ENCODE results near the gene AMFR. TPM values are rescaled to one million over a fixed set of nuclear protein-coding genes. Genes with fewer than 3 reads are reported as not detected.

The AMFR gene
- total and polyA plus RNA-seq, 5 experiments from 2014 or later: 24.2 to 83.0 (median 38.4) TPM

- Mint-ChIP-seq H3K27me3 (no peaks in the 10 kb centered on the region), H3K4me3 (peak overlapping the region in 9 of 10 donors; percentile 3 to 98 (median 61)), H3K4me1 (peaks cover 30 to 50% (median 46%) of the 10 kb centered on the region in 4 donors), H3K36me3 (no peaks in the 10 kb centered on the region), H3K27ac (peak overlapping the region in 7 of 10 donors; percentile 1 to 87 (median 36)), H3K9me3 (no peaks in the 10 kb centered on the region)
- ATAC-seq: no peak
- POLR2A ChIA-PET: no interaction called here
- no peak for DNase-seq
These were observed 2.4 kb downstream of the AMFR start for GRCh38 chr16:56422896-56423441.

- H3K27me3 Mint-ChIP-seq: no peaks in the 10 kb centered on the region
- POLR2A ChIA-PET: no interaction called here
- H3K4me1 Mint-ChIP-seq: peaks cover 30 to 57% (median 49%) of the 10 kb centered on the region in 4 donors
These were observed 3.2 kb downstream of the AMFR start for GRCh38 chr16:56421976-56422669.

GRCh38 chr16:56421313-56421712 is 4.0 kb downstream of the AMFR start:
- Mint-ChIP-seq H3K4me3 (peak overlapping the region in 1 of 10 donors; percentile 66), H3K27me3 (no peaks in the 10 kb centered on the region), H3K9me3 (no peaks in the 10 kb centered on the region), H3K36me3 (no peaks in the 10 kb centered on the region), H3K4me1 (peaks cover 30 to 60% (median 49%) of the 10 kb centered on the region in 4 donors), H3K27ac (peak overlapping the region in 3 of 10 donors; percentile 64 to 87 (median 73))
- ATAC-seq: no peak
- POLR2A ChIA-PET: no interaction called here
- DNase-seq: no peak

More at GRCh38 chr16:56421976-56422669, 3.2 kb downstream of the AMFR start:
- Mint-ChIP-seq H3K36me3 (no peaks in the 10 kb centered on the region), H3K9me3 (no peaks in the 10 kb centered on the region), H3K27ac (peak overlapping the region in 6 of 10 donors; percentile 20 to 87 (median 53)), H3K4me3 (peak overlapping the region in 6 of 10 donors; percentile 25 to 63 (median 42))
- ATAC-seq: no peak
- no peak for DNase-seq

DNA sequence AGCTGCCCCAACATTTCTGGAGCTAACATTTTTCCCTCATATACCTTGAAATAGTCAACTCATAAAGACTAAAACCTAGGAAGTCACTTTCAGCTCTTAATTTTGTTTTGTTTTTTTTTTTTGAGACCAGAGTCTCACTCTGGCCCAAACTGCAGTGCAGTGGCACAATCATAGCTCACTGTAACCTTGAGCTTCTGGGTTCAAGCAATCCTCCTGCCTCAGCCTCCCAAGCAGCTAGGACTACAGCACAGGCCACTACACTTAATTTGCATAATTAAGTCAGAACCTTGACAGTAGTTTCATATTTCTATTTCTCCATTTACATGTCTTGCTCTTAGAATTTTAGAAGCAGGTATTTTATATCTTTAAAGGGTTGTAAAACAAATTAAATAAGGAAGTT is 4.7 kb downstream of the AMFR start:
- H3K9me3 Mint-ChIP-seq: no peaks in the 10 kb centered on the region
- H3K4me3 Mint-ChIP-seq: no peak overlapping the region
- H3K27me3 Mint-ChIP-seq: no peaks in the 10 kb centered on the region
- no peaks in the 10 kb centered on the region for H3K36me3 Mint-ChIP-seq
- H3K27ac Mint-ChIP-seq: peak overlapping the region in 3 of 10 donors; percentile 5 to 68 (median 9)
- peaks cover 32 to 61% (median 49%) of the 10 kb centered on the region in 4 donors for H3K4me1 Mint-ChIP-seq
- POLR2A ChIA-PET: no interaction called here
- DNase-seq (no peak), ATAC-seq (no peak)

DNA sequence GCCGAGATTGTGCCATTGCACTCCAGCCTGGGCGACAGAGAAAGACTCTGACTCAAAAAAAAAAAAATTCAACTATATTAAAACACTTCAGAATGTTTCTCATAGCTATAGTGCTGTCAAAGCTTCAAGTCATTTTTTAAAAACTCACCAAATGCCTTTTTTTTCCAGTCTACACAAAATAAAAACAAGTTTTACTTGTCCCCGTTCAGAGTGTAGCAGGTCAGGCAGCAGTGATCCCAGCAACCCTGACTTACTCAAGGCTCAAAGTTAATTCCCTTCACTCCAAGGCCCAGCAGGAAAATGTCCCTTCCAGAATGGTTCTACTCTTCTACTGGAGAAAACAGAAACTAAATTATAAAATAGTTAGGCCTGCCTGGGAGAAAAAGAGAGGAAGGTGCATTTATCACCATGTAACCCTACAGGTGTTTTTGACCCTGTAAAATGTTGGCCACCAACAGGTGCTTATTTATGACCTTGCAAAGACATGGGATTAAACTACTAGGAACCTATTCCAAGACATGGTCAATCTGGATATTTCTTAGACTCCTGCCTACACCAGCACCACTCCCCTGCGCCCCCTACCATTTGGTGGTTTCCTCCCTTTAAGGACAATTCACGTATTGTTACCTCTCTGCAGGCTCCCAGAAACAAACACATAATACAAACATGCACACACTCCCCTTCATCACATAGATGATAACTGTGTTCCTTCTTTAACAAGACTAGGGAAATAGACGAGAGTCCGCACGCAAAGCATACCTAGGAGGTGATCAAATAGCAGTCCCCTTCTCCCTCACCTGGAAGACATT is 5.4 kb downstream of the AMFR start:
- POLR2A ChIA-PET: no interaction called here
- Mint-ChIP-seq H3K27me3 (no peaks in the 10 kb centered on the region), H3K27ac (peak overlapping the region in 6 of 10 donors; percentile 5 to 75 (median 28)), H3K36me3 (no peaks in the 10 kb centered on the region), H3K4me3 (no peak overlapping the region), H3K4me1 (peaks cover 34 to 67% (median 53%) of the 10 kb centered on the region in 4 donors), H3K9me3 (no peaks in the 10 kb centered on the region)
- ATAC-seq: no peak
- no peak for DNase-seq

- peaks cover 0 to 23% (median 0%) of the 10 kb centered on the region in 3 donors for H3K36me3 Mint-ChIP-seq
- no peaks in the 10 kb centered on the region for H3K27me3 Mint-ChIP-seq
- peaks cover 14 to 54% (median 33%) of the 10 kb centered on the region in 4 donors for H3K4me1 Mint-ChIP-seq
- DNase-seq: no peak
- no peak overlapping the region for H3K27ac Mint-ChIP-seq
- POLR2A ChIA-PET: no interaction called here
- H3K4me3 Mint-ChIP-seq: no peak overlapping the region
- no peak for ATAC-seq
- H3K9me3 Mint-ChIP-seq: no peaks in the 10 kb centered on the region
These were observed 8.2 kb downstream of the AMFR start for GRCh38 chr16:56417138-56417537.

DNA sequence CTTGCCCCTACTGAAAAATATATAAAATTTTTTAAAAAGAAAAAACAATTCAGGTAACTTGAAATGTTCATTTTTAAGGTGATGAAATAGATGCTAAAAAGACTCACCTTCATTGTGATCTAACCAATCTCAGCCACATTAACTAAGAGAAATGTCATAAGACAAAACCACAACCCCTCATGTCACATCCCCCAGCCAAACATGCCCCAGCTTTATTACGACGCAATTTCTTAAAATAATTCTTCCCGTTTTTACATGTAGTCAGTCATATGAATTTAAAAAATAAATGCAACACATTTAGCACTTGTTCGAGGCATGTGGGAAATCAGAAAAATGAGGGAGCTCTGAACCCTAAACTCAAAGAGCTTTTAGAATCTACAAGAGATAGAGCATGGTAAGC is 9.5 kb downstream of the AMFR start:
- Mint-ChIP-seq H3K27ac (peak overlapping the region in 4 of 10 donors; percentile 3 to 83 (median 46)), H3K36me3 (peaks cover 0 to 34% (median 5%) of the 10 kb centered on the region in 3 donors), H3K4me3 (peak overlapping the region in 2 of 10 donors; percentile 3 to 12), H3K4me1 (peaks cover 10 to 45% (median 25%) of the 10 kb centered on the region in 4 donors), H3K27me3 (no peaks in the 10 kb centered on the region), H3K9me3 (no peaks in the 10 kb centered on the region)
- DNase-seq (peak in 1 of 10 donors; percentile 17), ATAC-seq (peak in 1 of 2 donors; percentile 54)
- POLR2A ChIA-PET: no interaction called here

DNA sequence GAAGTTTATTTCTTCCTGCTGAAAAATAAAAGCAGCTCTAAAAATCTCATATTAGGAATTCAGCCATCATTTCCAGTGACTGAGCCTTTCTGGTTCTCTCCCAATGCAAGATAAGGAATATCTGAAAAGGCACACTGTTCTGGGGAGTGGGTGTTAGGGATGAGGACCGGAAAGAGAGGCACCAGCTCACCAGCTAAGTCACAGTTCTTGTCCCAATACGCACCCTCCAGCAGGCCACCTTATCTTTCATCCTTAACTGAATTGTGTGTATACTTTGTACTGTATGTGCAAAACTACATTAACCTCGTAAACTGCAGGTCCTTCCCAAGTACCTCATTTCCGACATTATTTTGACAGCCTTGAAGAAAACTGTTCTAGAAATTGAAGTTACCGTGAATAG is 11.0 kb downstream of the AMFR start:
- ATAC-seq (no peak), DNase-seq (no peak)
- Mint-ChIP-seq H3K27ac (no peak overlapping the region), H3K4me3 (no peak overlapping the region), H3K36me3 (peaks cover 0 to 50% (median 5%) of the 10 kb centered on the region in 3 donors), H3K27me3 (no peaks in the 10 kb centered on the region), H3K4me1 (peaks cover 4 to 34% (median 16%) of the 10 kb centered on the region in 4 donors), H3K9me3 (no peaks in the 10 kb centered on the region)
- POLR2A ChIA-PET: no interaction called here

DNA sequence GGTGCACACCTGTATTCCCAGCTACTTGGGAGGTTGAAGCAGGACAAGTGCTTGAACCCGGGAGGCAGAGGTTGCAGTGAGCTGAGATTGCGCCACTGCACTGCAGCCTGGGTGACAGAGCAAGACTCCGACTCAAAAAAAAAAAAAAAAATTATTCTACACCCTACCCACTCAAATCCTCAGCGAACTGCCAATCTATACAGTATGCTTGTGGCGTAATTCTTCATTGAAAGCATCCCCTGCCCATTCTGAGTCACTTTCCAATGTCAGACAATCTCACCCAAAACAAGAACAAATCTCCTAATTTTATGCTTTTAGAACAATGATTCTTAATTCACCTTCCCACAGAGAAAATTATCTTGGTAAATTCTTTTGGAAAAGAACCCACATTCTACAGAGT is 12.0 kb downstream of the AMFR start:
- H3K27me3 Mint-ChIP-seq: no peaks in the 10 kb centered on the region
- DNase-seq: no peak
- no peaks in the 10 kb centered on the region for H3K9me3 Mint-ChIP-seq
- peaks cover 6 to 59% (median 7%) of the 10 kb centered on the region in 3 donors for H3K36me3 Mint-ChIP-seq
- H3K27ac Mint-ChIP-seq: no peak overlapping the region
- peaks cover 5 to 31% (median 15%) of the 10 kb centered on the region in 4 donors for H3K4me1 Mint-ChIP-seq
- ATAC-seq: no peak
- POLR2A ChIA-PET: no interaction called here
- no peak overlapping the region for H3K4me3 Mint-ChIP-seq

DNA sequence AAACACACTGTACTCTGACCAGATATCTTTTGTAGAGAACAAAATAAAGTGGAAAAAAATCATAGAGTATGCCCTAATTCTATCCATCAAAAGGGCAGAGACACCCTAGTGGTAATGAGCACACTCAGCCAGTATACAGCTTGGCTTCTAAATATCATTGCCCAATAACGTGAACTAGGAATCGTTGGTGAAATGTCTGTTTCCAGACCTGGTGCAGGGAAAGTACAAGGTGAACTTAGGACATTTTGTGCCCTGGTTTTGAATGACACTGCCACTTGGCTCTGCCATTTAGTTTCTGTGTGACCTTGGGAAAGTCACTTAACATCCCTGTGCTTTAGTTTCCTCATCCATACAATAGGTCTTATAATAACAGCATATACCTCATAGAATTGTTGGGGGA is 13.7 kb downstream of the AMFR start:
- H3K36me3 Mint-ChIP-seq: peaks cover 9 to 68% (median 12%) of the 10 kb centered on the region in 3 donors
- H3K4me1 Mint-ChIP-seq: peaks cover 7 to 20% (median 14%) of the 10 kb centered on the region in 4 donors
- no peaks in the 10 kb centered on the region for H3K27me3 Mint-ChIP-seq
- no peak overlapping the region for H3K27ac Mint-ChIP-seq
- POLR2A ChIA-PET: no interaction called here
- no peak for DNase-seq
- ATAC-seq: no peak
- H3K9me3 Mint-ChIP-seq: no peaks in the 10 kb centered on the region
- H3K4me3 Mint-ChIP-seq: no peak overlapping the region

- H3K4me1 Mint-ChIP-seq: peaks cover 5 to 20% (median 13%) of the 10 kb centered on the region in 4 donors
- DNase-seq (no peak), ATAC-seq (no peak)
- H3K36me3 Mint-ChIP-seq: peaks cover 9 to 68% (median 12%) of the 10 kb centered on the region in 3 donors
- no peak overlapping the region for H3K4me3 Mint-ChIP-seq
- no peaks in the 10 kb centered on the region for H3K27me3 Mint-ChIP-seq
- H3K9me3 Mint-ChIP-seq: no peaks in the 10 kb centered on the region
- POLR2A ChIA-PET: no interaction called here
- H3K27ac Mint-ChIP-seq: peak overlapping the region in 1 of 10 donors; percentile 54
These were observed 14.2 kb downstream of the AMFR start for GRCh38 chr16:56411123-56411522.

DNA sequence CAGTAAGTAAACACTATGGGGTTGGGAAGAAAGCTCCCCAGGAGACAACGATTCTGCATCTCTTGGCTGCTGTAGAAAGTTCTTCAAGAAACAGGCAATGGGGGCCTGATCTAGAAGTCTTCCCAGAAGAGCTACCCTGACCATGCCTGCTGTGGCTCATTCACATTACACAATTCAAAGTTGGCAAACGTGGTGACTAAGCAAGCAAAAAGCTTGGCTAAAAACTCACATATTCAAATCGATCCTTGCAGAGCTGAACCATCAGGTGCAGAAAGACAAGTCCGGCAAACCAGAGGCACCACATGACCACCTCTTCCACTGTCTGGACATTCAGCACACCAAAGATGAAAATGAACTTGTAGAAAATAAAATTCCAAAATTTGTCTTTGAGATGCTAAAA is 16.1 kb downstream of the AMFR start:
- POLR2A ChIA-PET: no interaction called here
- no peak overlapping the region for H3K4me3 Mint-ChIP-seq
- H3K36me3 Mint-ChIP-seq: peaks cover 9 to 80% (median 16%) of the 10 kb centered on the region in 3 donors
- ATAC-seq: no peak
- peaks cover 0 to 9% (median 4%) of the 10 kb centered on the region in 4 donors for H3K4me1 Mint-ChIP-seq
- H3K27ac Mint-ChIP-seq: no peak overlapping the region
- H3K27me3 Mint-ChIP-seq: no peaks in the 10 kb centered on the region
- H3K9me3 Mint-ChIP-seq: no peaks in the 10 kb centered on the region
- no peak for DNase-seq

Data from naive thymus-derived CD8-positive, alpha-beta T cell (primary cell).